Stimulated activated CD8-positive, alpha-beta memory T cell treated with anti-CD3 and anti-CD28 coated beads, Interleukin-7, amount 100 ng/mL, for 48 hours (primary cell): Measurements from ENCODE around the gene PSEN1.

Experiments
- DNase-seq, 2 donors: peaks; one replicate each; pipeline ENCODE4 v3.0.0-alpha.2; 2020; ENCODE audit warnings: low read depth in 1 of 2; ENCODE audit errors: extremely low read depth in 1 of 2

PSEN1 gene

DNA sequence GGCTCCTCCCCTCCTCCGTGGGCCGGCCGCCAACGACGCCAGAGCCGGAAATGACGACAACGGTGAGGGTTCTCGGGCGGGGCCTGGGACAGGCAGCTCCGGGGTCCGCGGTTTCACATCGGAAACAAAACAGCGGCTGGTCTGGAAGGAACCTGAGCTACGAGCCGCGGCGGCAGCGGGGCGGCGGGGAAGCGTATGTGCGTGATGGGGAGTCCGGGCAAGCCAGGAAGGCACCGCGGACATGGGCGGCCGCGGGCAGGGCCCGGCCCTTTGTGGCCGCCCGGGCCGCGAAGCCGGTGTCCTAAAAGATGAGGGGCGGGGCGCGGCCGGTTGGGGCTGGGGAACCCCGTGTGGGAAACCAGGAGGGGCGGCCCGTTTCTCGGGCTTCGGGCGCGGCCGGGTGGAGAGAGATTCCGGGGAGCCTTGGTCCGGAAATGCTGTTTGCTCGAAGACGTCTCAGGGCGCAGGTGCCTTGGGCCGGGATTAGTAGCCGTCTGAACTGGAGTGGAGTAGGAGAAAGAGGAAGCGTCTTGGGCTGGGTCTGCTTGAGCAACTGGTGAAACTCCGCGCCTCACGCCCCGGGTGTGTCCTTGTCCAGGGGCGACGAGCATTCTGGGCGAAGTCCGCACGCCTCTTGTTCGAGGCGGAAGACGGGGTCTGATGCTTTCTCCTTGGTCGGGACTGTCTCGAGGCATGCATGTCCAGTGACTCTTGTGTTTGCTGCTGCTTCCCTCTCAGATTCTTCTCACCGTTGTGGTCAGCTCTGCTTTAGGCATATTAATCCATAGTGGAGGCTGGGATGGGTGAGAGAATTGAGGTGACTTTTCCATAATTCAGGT lies at the start of gene PSEN1:
PSEN1 (plus strand) TSS at position 121 of the 839 bp plus-strand sequence. CDS start 11,513 bp downstream, outside the sequence.
- peak; percentile 97 for DNase-seq

DNA sequence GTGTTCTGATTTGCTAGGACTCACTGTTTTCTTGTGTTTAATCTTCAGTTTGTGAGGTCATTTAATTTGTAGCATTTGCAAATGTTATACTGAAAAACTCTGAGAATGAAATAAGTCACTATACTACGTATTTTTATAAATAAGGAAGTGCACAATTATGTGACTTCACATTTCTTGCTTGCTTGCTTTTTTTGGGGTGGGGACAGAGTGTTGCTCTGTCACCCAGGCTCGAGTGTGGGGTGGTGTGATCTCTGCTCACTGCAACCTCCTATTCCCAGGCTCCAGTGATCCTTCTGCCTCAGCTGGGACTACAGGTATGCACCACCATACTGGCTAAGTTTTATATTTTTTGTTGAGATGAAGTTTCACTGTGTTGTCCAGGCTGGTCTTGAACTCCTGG lies 45.3 kb upstream of the PSEN1 start:
- DNase-seq = no peak

DNA sequence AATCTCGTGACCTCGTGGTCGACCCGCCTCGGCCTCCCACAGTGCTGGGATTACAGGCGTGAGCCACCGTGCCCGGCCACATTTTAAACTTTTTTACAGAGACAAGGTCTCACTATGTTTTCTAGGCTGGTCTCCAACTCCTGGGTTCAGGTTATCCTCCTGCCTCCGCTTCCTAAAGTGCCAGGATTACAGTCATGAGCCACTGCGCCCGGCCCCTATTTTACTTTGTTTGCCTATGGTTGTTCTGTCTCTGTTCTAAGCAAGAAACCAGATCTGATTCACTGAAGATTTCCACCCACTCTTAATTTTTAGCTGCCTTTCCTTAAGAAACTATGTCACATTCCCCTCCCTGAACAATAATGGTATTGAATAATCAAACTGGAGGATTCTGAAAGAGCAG lies 38.9 kb upstream of the PSEN1 start:
- no peak for DNase-seq

DNA sequence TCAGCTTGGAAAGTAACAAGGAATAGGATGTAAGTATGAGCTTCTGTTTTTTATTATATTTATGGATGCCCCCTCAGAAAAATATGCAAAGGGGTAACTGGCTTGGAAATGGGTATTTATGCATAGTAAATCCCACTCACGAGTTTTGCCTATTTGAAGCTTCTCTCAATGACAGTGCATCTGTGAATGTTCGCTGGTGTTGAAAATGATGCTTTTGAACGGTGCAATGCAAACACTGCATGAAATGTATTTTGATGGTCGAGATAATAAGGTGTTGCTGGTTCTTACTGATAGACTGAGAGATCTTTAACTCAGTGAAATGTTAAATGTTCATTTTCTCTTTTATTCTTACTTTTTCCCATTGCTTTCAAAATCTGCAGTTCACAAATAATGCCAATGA lies 36.0 kb upstream of the PSEN1 start:
- DNase-seq = no peak

DNA sequence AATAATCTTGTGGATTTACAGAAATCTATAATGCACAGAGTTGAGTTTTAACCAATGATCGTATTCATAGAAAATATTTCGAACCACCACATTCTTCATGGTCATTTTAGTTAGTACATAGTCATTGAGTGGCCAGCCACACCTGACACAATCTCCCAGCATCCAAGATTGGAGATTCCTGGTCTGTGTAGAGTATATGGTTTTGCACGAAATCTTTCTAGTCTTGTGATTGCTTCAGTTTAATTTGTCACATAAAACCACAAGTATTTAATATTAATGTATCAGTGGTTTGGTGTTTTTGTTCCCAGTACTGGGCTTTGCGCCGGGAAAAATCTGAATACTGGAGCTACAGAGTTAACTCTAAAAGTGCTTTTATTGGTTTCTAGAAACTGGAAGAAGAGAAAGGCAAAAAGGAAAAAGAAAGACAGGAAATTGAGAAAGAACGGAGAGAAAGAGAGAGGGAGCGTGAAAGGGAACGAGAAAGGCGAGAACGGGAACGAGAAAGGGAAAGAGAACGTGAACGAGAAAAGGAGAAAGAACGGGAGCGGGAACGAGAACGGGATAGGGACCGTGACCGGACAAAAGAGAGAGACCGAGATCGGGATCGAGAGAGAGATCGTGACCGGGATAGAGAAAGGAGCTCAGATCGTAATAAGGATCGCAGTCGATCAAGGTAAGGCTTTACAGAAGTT lies 33.4 kb upstream of the PSEN1 start:
- DNase-seq = no peak

DNA sequence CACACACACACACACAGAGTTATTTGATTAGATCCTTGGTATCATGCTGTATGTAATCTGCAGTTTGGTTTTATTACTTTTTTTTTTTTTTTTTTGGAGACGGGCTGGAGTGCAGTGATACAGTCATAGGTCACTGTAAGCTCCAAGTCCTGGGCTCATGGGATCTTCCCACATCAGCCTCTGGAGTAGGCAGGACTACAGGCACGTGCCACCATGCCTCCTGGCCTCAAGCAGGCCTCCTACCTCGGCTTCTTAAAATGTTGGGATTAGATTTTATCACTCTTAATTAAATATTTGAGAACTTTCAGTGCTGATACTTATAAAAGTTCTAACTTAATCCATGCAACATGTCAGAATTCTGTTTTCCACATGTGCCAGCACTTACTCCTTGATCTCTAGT lies 31.3 kb upstream of the PSEN1 start:
- DNase-seq = no peak

DNA sequence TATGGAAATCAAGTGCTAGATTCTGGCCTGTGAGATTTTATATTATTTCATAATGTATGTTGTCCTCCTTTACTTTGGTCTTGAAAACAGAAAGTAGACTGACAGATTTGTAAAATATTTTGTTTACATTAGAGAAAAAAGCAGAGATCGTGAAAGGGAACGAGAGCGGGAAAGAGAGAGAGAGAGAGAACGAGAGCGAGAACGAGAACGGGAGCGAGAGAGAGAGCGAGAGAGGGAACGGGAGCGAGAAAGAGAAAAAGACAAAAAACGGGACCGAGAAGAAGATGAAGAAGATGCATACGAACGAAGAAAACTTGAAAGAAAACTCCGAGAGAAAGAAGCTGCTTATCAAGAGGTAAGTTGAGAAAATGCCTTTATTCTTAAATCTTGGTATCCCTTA lies 30.6 kb upstream of the PSEN1 start:
- DNase-seq = no peak

DNA sequence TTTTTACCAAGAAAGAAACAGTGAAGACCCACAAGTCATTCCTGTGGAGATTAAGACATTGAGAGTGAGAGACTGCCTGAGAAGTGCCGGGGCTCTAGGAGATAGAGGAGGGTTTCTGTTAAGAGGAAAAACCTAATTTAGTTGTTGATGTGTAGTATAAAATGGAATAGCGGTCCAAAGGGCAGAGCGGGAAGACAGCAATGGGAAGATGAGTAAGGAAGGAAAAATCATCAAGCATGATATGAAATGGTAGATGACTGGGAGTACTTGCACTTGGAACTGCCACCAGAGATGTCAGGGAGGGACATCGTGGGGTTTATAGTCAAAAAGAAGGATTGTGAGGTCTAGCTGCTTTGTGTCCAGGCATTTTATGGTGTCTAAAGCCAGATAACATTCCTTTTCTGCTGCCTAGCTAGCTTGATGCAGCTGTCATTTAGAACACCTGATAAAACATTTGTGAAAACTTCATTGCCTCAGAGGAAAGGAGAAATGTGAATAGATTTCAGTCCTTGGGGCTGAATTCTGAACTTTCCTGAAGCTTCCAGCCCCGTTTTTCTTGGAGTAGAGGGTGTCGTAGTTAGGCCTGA lies 20.1 kb upstream of the PSEN1 start:
- DNase-seq = no peak

DNA sequence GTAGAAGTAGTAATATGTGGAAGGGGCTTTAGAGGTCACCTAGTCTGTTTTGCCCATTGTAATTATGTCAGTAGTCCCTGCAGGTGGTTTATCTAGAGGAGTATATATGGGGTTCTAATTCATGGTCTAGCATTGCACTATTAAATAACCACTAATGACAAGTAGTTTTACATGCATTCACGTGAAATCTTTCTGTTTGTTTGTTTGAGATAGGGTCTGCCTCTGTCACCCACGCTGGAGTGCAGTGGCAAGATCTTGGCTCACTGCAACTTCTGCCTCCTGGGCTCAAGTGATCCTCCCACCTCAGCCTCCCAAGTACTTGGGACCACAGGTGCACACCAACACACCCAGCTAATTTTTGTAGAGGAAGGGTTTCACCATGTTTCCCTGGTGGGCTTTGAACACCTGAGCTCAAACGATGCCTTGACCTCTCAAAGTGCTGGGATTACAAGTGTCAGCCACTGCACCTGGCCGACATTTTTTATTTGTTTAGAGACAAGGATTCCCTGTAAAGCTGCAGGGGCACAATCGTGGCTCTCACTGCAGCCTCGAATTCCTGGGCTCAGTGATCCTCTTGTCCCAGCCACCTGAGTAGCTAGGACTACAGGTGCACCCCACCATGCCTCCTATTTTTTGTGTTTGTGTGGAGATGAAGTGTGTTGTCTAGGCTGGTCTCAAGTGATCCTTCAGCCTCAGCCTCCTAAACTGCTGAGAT lies 12.0 kb upstream of the PSEN1 start:
- DNase-seq = no peak

DNA sequence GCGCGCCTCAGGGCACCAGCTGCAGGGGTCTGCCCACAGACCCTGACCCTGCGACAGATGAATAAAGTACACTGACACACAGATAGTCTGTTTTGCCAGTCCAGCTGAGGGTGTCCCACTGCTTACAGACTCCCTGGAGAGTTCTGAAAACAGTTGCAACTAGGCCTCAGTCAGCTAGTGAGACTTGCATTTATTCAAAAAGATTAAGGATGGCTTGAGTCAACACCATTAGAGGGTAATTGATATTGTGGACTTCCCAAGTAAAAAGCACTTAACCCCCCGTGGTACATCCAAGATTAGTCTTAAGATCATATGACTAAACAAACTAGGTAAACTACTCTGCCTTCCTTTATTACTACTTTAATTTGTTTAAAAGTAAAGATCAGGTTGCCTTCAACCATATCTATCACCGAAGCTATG lies 11.1 kb upstream of the PSEN1 start:
- no peak for DNase-seq

DNA sequence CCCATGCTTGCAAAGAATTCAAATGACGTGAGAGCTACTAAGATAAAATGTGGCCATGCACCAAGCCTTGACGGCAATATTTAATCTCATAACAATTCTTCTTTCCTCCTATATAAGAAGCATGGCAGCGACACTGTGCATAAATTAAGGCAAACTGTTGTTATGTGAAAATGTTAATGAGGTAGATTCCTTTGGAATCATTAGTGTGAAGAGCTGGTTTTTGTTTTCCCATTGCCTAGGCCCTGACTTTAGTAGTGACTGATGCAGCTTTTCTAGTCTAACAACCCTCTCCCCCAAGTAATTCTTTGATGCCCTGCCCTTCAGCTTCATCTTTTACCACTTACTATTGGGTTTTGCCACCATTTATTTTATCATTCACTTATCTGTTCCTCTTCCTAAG lies 10.6 kb upstream of the PSEN1 start:
- DNase-seq = no peak

DNA sequence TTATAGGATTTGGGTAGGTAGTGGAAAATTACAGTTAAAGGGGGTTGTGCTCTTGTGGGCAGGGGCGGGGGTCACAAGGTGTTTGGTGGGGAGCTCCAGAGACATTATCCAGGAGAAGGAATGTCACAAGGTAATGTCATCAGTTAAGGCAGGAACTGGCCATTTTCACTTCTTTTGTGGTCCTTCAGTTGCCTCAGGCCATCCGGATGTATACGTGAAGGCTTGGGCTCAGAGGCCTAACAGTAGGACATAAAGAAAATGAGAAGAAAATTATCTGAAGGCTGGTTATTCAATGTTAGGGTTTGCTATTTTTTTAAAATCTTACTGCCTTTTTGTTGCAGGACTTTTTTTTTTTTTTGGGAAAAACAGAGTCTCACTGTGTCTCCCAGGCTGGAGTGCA lies 2.5 kb upstream of the PSEN1 start:
- DNase-seq = no peak

DNA sequence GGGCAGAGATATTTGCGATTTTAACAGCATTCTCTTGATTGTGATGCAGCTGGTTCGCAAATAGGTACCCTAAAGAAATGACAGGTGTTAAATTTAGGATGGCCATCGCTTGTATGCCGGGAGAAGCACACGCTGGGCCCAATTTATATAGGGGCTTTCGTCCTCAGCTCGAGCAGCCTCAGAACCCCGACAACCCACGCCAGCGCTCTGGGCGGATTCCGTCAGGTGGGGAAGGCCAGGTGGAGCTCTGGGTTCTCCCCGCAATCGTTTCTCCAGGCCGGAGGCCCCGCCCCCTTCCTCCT lies 271 bp upstream of the PSEN1 start:
- no peak for DNase-seq

DNA sequence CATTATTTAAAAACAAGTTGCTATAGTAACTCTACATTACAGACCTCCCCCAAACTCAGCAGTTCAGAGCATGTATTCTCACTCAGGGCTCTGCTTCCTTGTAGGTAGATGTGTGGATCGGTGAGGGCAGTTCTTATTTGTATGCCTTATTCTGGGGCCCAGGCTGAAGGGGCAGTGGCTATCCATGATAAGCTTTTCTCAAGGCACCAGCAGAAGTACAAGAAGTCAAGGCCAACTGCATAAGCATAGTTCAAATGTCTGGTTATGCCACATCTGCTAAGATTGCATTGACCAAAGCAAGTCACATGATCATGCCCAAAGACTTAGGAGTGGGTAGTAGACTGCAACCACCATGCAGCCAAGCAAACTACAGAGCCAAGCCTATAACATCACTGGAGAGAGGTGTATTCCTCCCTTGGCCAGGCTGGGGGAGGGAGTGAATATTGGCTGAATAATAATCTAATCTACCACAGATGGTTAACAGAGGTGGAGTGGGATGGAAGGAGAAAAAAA lies 4.6 kb downstream of the PSEN1 start:
- no peak for DNase-seq

DNA sequence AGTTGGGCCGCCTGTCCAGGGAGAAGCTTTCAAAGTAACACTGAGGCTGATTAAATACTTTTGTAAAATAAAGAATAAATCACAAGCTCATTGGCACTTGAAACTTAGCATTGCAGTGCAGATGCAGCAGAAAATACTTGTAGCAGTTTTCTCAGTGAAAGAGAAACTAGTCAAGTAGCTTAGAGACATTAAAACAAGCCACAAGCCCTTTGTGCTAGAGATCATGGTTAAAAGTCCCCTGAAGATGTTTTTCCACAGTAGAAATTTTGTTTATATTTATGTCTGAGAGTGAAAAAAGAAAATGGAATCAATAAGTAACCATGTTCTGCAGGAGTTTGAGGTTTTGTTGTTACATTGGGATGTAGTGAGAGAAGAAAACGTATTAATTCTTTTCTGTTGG lies 5.9 kb downstream of the PSEN1 start:
- no peak for DNase-seq

DNA sequence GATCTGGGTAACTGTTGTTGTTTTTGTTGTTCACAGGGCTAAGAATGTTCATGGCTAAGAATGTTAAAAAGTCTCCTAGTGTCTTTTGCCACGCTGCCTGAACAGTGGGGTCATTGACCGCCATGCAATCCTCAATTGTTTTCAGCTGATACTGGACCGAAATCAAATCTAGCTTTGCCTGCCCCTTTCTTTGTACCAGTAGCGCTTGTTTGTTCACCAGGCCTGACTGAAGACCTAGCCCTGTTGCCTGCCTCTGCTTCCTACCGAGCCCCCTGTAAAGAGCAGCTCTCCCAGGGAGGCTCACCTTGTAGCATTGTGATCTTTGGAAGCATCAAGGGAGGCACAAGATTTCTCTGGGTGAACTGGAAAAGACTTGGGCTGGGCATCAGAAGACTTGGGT lies 6.7 kb downstream of the PSEN1 start:
- DNase-seq = no peak

DNA sequence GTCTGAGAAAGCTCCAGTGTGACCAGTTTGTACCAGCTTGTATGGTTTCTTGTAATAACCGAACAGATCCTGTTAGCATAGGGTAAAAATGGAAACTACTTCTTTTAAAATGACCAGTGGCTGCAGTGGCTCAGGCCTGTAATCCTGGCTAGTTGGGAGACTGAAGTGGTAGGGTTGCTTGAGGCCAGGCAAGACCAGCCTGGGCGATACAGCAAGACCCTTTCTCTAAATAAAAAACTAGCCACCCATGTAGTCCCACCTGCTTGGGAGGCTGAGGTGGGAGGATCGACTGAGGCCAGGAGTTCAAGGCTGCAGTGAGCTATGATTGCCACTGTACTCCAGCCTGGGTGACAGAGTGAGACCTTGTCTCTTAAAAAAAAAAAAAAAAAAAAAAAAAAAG lies 7.3 kb downstream of the PSEN1 start:
- DNase-seq = no peak

DNA sequence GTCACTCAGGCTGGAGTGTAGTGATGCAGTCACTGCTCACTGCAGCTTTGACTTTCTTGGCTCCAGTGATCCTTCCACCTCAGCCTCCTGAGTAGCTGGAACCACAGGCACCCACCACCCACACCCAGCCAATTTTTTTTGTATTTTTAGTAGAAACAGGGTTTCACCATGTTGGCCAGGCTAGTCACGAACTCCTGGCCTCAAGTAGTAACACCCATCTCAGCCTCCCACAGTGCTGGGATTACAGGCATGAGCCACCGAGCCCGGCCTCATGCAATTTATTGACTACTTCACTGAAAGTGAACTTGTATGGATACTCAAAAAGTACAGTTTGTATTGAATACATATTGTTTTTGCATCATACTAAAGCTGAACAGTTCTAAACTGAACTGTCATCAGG lies 9.1 kb downstream of the PSEN1 start:
- no peak for DNase-seq

DNA sequence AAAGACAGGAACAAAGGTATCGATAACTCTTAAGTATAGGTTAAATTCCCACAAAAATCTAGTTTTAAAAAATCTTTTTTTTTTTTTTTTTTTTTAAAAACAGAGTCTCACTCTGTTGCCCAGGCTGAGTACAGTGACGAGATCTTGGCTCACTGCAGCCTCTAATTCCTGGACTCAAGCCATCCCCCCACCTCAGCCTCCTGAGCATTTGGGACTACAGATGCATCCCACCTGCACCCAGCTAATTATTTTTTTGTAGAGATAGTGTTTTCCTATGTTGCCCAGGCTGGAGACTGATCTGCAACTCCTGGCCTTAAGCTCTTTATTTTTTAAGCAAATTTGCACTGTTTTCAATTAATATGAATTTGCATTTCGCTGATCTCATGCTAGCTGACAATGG lies 9.8 kb downstream of the PSEN1 start:
- no peak for DNase-seq

DNA sequence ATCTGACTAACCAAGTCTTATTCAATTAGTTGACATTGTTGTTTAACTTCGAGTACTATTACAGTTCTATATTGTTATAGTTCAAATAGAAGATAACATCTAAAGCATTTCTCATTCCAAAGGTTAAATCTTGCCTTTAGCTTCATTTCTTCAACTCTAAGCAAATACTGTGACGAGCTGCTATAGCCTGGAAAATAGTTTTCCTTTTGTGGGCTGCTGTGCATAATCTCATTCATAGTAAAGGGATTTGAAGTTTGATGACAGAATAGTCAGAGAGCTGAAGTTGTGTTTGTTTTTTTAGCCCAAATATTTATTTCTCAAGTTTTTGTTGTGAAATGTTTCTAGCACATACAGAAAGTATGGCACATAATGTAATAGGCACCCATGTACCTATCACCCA lies 13.4 kb downstream of the PSEN1 start:
- DNase-seq = no peak

DNA sequence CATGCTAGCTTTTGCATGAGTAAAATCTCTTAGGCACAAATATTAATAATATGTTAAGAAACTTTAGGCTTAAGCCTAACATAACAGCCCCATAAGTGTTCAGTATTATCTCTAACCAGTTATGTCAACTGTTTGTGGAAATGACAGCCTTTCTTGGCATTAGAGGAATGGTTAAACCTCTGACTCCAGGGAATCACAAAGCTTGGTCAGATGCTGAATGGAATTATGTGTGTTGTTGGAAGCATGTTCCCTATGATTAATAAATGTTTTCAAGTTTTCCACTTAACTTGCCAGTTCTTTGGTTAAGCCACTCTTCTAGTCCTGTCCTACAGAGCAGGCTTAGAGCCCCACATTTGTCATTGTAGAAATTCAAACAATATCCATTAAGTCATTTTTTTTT lies 17.0 kb downstream of the PSEN1 start:
- no peak for DNase-seq
